Fibroblast of pulmonary artery (primary cell): ENCODE measurements around the gene DCDC2B.
"Not testable (repeated sequence)": the region's sequence is repeated elsewhere in the genome, so short reads cannot be mapped to it uniquely, and the experiment has no call there.

ENCODE experiments used
- DNase-seq: peaks from one replicate; pipeline ENCODE4 v3.0.0-alpha.2; 2010; ENCODE audit warnings: low read depth
- H3K4me3 ChIP-seq: replicated peaks from 2 replicates; pipeline ENCODE4 v1.5.1; 2011; ENCODE audit warnings: low read depth, mild to moderate bottlenecking, control low read depth, low read length, moderate library complexity
- CTCF ChIP-seq: IDR thresholded peaks from 2 replicates; pipeline ENCODE4 v1.5.1; 2011; ENCODE audit warnings: mild to moderate bottlenecking, control low read depth, low read length, inconsistent platforms; ENCODE audit errors: missing control alignments

The DCDC2B gene

GRCh38 chr1:32256473-32257226, 47.8 kb downstream of the DCDC2B start:
- DNase-seq: no peak
- TF ChIP-seq CTCF: no peak
- no peak overlapping the region for H3K4me3 ChIP-seq

GRCh38 chr1:32257227-32257508, 48.3 kb downstream of the DCDC2B start:
- H3K4me3 ChIP-seq: no peak overlapping the region
- TF ChIP-seq CTCF: no peak

GRCh38 chr1:32263236-32263593, 54.3 kb downstream of the DCDC2B start:
- DNase-seq, H3K4me3 ChIP-seq: not testable (repeated sequence)

More at GRCh38 chr1:32257227-32257508, 48.3 kb downstream of the DCDC2B start:
- DNase-seq: no peak

GRCh38 chr1:32263744-32264143, 54.9 kb downstream of the DCDC2B start:
- TF ChIP-seq CTCF: no peak
- no peak overlapping the region for H3K4me3 ChIP-seq
- DNase-seq: no peak
